HG03280 (cell line): ENCODE results near the gene DQX1.
"Not testable (repeated sequence)": the region's sequence is repeated elsewhere in the genome, so short reads cannot be mapped to it uniquely, and the experiment has no call there.

ENCODE experiments used
- ATAC-seq: cut with Tn5 transposase; IDR thresholded peaks from one replicate; pipeline ENCODE4 v1.9.1; 2021; ENCODE audit warnings: mild to moderate bottlenecking, moderate library complexity; ENCODE audit not compliant: unreplicated experiment

DQX1 gene

GRCh38 chr2:74497777-74498499, 28.1 kb downstream of the DQX1 start:
- no peak for ATAC-seq

- ATAC-seq: no peak
Measured at GRCh38 chr2:74496997-74497776, 28.8 kb downstream of the DQX1 start.

GRCh38 chr2:74495440-74495839, 30.6 kb downstream of the DQX1 start:
- no peak for ATAC-seq

- no peak for ATAC-seq
Measured at GRCh38 chr2:74493546-74493945, 32.5 kb downstream of the DQX1 start.

GRCh38 chr2:74491648-74492544, 34.1 kb downstream of the DQX1 start:
- ATAC-seq: no peak

GRCh38 chr2:74489906-74490305, 36.1 kb downstream of the DQX1 start:
- no peak for ATAC-seq

GRCh38 chr2:74488643-74489481, 37.2 kb downstream of the DQX1 start:
- ATAC-seq: no peak

GRCh38 chr2:74486141-74486540, 39.9 kb downstream of the DQX1 start:
- no peak for ATAC-seq

- ATAC-seq: not testable (repeated sequence)
Measured at GRCh38 chr2:74483675-74484164, 42.3 kb downstream of the DQX1 start.

GRCh38 chr2:74482801-74483674, 43.0 kb downstream of the DQX1 start, which contains the start of the genes CCDC142 and TTC31:
Gene CCDC142 (minus strand): TSS chr2:74482998. CDS start chr2:74482837, 161 bp downstream.
Gene TTC31 (plus strand): TSS chr2:74483081. CDS start chr2:74483096, 15 bp downstream.
- ATAC-seq: peak; percentile 90

- ATAC-seq: peak; percentile 29
Measured at GRCh38 chr2:74481961-74482800, 43.9 kb downstream of the DQX1 start.

- ATAC-seq: no peak
Measured at GRCh38 chr2:74481431-74481830, 44.6 kb downstream of the DQX1 start.

- no peak for ATAC-seq
Measured at GRCh38 chr2:74474899-74475298, 51.1 kb downstream of the DQX1 start.

GRCh38 chr2:74474481-74474880, 51.5 kb downstream of the DQX1 start:
- no peak for ATAC-seq

- no peak for ATAC-seq
Measured at GRCh38 chr2:74472945-74473258, 53.1 kb downstream of the DQX1 start.

- peak; percentile 75 for ATAC-seq
Measured at GRCh38 chr2:74472086-74472944, 53.7 kb downstream of the DQX1 start, which contains the start of gene MRPL53. Gene MRPL53 (minus strand): TSS chr2:74472680. CDS start chr2:74472660, 20 bp downstream.
